GM18907 (cell line): ENCODE results near the gene SCAF1.
A peak's percentile ranks its signal among the peaks of the same experiment; 100 is the strongest.

ENCODE experiments used
- ATAC-seq: cut with Tn5 transposase; IDR thresholded peaks from one replicate; pipeline ENCODE4 v1.9.1; 2021; ENCODE audit warnings: mild to moderate bottlenecking, moderate library complexity; ENCODE audit not compliant: unreplicated experiment

SCAF1 gene

DNA sequence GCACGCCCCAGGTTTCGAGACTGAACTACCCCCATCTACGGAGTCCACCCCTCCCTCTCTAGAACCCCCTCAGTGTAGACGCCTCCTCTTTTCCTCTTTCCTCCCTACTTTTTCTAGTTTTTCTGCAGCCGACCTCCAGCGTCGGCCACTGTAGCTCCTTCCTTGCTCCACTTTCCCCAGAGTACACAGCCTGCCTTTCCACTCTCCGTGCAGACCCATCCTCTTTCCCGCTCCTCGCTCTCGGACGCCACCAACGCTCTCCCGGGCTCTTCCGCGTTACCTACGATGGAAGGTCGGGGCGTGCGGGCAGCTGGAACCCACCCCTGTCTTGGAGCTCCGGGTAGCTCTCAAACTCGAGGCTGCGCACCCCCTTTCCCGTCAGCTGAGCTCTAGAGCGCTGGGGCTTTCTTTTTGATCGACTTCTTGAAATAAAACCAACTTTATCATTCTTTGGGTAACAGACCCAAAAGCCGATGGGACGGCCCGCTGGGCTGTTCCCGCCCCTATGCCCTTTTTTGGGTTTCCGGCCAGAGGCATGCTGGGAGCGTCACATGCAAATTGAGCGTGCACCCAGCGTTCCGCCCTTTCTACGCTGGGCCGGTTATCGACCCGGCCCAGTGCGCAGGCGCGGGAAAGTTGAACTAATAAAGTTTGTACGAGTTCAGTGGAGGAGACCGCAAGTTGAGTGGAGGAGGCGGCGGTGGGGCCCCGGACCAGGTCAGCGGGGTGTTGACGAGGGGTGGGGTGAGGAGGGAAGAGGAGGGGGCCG, 23.5 kb downstream of the SCAF1 start, which contains the start of the genes BCL2L12 and IRF3:
BCL2L12 (plus strand) TSS at position 583 of the 769 bp plus-strand sequence. CDS start 760 bp downstream, outside the sequence.
IRF3 (minus strand) TSS at position 507 of the 769 bp plus-strand sequence. CDS start 1,019 bp downstream, outside the sequence.
- ATAC-seq, result peak; percentile 85

DNA sequence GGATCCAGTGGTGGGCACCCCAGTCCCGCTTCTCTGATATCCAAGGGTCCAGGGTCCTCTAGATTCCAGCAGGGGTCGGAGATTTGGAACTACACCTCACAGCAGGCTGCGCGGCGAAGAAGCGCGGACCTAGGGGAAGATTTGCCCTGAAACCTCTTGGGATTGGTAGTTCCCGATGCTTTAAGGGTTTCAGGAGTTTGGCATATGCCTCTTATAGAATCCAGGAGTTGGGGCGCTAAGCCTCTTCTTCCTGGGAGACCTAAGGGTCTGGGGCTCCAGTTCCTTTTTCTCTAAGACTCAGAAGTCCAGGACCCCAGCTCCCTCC, 24.1 kb downstream of the SCAF1 start:
- ATAC-seq, result no peak

DNA sequence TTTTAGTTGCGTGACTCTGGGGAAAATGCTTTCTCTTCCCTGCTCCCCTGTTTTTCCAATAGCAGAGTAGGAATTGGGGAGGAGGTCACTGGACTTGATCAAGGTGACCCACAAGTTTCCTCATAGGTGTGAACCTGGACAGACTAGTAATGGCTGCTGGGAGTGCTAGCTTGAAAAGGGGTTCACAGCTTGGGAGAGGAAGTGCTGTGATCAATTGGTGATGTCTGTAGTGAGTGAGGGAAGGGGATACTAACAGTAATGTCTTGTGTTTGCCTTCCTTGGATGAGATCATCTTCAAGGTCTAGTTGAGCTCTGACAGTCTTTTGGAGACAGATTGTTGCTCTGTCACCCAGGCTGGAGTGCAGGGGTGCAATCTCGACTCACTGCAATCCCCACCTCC, 25.5 kb downstream of the SCAF1 start:
- no peak for ATAC-seq

- no peak for ATAC-seq
Observed at GRCh38 chr19:49669516-49669915, 27.5 kb downstream of the SCAF1 start.

GRCh38 chr19:49672131-49672919, 30.3 kb downstream of the SCAF1 start:
- no peak for ATAC-seq

DNA sequence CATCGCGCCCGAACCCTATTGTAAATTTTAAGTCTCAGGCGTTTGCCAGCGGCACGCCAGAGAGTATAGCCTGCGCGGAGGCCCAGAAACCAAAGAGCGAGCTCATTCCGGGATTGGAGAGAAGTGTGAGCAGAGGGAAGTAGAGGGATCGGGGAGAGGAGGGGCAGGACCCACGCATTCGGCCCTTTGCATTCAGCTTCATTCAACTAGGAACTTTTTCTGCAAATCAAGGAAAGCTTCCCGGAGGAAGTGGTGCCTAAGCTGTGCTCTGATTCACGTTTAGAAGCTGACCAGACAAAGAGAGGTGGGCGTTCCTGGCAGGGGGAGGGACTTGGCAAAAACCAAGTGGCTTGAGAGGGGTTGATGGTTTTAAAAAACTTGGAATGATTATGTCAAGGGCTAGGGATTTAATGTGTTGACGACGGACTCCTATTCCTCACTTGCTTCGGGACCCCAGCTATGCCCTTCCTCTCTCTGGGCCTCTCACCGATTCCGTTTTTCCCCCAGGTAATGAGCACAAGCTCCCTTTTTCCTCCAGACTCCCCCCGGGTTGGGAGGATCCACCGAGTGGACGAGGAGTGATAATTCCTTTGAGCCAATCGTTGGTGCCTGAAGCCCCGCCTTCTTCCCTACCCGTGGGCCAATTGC, 34.3 kb downstream of the SCAF1 start:
- ATAC-seq, result peak; percentile 35

- ATAC-seq, result peak; percentile 72
Observed at GRCh38 chr19:49676784-49677230, 34.8 kb downstream of the SCAF1 start.

- no peak for ATAC-seq
Observed at GRCh38 chr19:49677231-49677900, 35.4 kb downstream of the SCAF1 start, which contains the start of gene PRMT1. PRMT1 (plus strand) TSS chr19:49677271; CDS start chr19:49677281, 10 bp downstream.

DNA sequence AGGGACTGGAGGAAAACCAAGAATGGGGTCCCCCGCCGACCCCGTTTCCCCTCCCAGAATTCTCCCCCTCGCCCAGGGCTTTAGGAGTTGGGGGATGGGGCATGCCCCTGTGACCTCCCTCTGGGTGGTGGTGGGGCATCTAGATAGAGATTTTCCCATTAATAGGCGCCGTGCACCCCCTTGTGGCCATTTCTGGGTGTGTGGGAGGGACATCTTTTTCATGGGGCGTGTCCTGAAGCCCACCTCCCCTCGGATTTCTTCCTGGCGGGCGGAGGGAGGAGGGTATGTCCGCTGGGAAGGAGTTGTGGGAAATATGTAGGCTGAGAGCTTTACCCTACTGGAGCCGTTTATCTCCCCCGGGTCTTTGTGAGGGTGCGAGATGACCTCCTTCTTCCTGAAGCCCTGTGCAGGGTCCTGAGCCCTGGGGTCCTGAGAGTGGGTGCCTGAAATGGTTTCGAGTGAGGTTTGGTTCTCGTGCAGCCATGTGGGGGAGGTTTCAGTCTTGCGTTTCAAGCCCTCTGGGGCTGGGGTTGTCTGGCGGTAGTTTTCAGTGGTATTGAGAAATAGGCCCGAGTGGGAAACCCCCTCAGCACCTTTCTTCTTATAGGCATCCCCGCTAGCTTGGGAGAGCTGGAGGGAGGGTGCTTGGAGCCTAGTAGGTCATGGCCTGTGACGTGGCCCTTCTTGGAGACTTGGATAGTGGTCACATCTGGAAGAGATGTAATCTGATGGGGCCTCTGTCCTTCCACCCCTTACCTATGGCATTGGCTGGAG, 36.1 kb downstream of the SCAF1 start:
- no peak for ATAC-seq

DNA sequence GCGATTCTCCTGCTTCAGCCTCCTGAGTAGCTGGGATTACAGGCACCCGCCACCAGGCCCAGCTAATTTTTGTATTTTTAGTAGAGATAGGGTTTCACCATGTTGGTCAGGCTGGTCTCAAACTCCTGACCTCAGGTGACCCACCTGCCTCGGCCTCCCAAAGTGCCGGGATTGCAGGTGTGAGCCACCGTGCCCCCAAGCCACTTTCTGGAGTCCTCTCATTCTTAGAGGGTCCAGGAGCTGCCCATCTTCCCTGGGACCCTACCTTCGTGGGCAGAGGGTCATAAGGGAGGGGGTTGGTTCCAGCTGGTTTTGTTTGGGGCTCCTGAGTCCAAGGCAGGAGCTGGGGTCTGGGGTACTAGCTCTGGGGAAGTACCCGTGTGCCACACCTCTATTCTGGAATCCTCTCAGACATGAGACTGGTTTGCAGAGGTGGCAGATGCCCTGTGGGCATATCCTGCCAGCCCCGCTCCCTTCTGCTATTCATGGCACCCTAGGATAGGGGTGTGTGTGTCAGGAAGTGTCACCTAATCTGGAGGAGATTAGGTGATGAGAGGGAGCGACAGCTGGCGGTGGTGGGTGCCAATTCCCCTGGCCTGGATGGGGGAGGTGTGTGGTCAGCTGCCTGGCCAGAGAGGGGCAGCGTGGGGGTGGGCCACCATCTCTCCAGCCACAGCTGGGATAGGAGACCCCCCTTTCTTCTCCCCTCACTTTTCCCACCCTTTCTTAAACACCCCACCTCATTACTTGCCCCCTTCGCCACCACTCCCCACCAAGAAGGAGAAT, 37.2 kb downstream of the SCAF1 start:
- no peak for ATAC-seq

- no peak for ATAC-seq
Observed at GRCh38 chr19:49679771-49680413, 37.9 kb downstream of the SCAF1 start.

DNA sequence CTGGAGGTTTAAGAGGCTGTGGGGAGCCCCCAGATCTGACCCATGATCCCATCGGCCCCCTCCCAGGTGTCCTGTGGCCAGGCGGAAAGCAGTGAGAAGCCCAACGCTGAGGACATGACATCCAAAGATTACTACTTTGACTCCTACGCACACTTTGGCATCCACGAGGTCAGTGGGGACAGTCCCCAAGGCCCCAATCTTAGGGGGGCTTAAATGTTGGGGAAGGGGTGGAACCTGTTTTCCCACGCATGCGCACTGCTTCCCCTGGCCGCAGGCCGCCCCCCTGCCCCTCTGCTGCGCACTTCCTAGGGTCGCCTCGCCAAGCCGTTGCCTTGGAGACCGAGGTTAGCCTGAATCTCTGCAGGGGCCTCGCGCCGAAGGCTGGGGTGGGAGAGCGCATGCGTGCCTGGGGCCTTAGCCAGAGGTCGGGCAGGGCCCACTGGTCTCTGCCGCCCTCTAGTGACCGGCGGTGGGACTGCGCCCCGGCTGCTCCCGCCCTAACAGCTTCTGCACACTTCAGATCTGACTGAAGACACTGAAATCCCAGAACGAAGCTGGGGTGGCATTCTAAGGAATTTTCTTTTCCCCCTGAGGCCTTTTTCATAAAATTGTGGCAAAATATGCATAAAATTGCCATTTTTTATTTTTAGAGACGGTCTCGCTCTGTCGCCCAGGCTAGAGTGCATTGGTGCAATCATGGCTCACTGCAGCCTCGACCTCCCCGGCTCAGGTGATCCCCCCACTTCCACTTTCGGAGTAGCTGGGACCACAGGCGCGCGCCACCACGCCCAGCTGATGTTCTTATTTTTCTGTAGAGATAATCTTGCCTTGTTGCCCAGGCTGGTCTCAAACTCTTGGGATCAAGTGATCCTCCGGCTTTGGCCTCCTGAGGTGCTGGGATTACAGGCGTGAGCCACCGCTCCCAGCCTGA, 38.7 kb downstream of the SCAF1 start:
- ATAC-seq, result no peak

- ATAC-seq, result no peak
Observed at GRCh38 chr19:49681830-49682229, 39.8 kb downstream of the SCAF1 start.

GRCh38 chr19:49682274-49682673, 40.3 kb downstream of the SCAF1 start:
- no peak for ATAC-seq

GRCh38 chr19:49683814-49684250, 41.8 kb downstream of the SCAF1 start:
- ATAC-seq, result no peak

- no peak for ATAC-seq
Observed at GRCh38 chr19:49684251-49684982, 42.4 kb downstream of the SCAF1 start.

- no peak for ATAC-seq
Observed at GRCh38 chr19:49684983-49685553, 43.1 kb downstream of the SCAF1 start.
